ENCODE data around the gene SOX21.

Gene SOX21

DNA sequence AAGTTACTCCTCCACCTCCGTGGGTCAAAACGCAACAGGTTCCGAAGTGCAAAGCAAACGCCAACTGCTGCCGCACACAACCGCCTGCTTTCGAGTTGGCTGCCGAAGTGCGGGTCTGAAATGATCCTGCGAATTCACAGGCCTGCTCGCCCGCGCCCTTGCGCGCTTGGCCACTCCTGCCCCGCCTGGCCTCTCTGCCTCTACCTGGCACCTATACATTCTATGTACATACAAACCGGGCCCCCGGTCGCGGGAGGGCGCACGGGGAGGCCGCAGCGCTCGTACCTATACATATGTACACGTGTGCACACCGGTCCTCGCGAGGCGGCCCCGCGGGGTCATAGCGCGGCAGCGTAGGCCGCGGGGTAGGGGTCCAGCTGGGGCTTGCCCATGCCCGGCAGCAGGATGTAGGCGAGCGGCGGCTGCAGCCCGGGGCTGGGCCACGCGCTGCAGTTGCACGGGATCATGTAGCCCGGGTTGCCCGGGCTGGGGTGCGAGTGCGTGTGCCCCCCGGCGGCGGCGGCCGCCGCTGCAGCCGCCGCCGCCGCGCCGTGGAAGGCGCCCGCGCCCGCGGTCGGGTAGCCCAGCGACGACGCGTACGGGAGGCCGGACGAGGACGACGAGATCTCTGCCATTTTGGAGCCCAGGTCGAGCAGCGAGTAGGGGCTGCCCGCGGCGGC, 1.3 kb downstream of the SOX21 start:
- Histone ChIP-seq H3K9ac (ENCODE audit: insufficient read length) (no peak overlapping the region), H3K4me3 (peak overlapping the region; percentile 84), H3K9me3 (ENCODE audit: low read depth, low read length) (no peaks in the 10 kb centered on the region), H3K36me3 (ENCODE audit: insufficient read depth, low read length) (no peaks in the 10 kb centered on the region), H3K27ac (no peak overlapping the region)
- TF ChIP-seq EZH2 (IDR thresholded peaks at IDR 0.05) (no peak), FOXP2 (optimal IDR thresholded peaks at IDR 0.05; ENCODE audit: control extremely low read depth, extremely low read length, insufficient read depth) (no peak), POLR2AphosphoS5 (IDR thresholded peaks at IDR 0.05; ENCODE audit: borderline replicate concordance, low read depth, low read length) (no peak)
- no peak for DNase-seq (ENCODE audit: low read depth, low spot score)

DNA sequence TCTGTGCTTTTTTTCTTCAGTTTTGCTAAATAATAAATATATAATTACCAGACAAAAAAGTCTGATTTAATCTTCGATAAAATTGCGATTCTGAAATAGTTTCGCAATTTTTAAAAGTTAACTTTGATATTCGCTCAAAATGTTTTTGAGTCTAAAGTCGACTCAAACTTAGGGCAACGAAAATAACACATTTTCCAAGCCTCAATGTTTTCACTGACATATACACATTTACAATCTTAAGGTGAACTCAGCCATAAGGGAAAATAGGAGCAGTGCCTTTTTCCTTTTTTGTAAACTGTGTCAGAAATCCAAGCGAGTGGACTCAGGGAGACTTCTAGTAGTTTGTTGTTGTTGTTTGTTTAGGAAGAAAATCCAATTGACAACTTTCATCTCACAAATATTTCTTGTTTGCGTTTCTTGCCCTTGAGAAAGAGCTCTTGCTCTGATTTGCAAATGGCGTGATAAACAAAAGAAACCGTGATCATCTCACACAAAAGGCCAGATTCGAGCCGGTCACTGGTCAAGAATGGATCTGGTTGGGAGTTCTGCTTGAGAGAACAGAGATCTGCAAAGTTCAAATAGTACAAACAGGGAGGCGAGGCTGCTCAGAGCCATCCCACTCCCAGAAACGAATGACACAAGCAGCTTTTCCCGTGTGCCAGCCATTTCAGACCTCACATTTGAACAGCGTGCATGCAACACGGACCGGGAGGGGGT, 2.1 kb downstream of the SOX21 start:
- no peak for DNase-seq (ENCODE audit: low read depth, low spot score)
- Histone ChIP-seq H3K9ac (ENCODE audit: insufficient read length) (no peak overlapping the region), H3K4me3 (peak overlapping the region; percentile 84), H3K36me3 (ENCODE audit: insufficient read depth, low read length) (no peaks in the 10 kb centered on the region), H3K27ac (no peak overlapping the region), H3K9me3 (ENCODE audit: low read depth, low read length) (no peaks in the 10 kb centered on the region)
- TF ChIP-seq POLR2AphosphoS5 (IDR thresholded peaks at IDR 0.05; ENCODE audit: borderline replicate concordance, low read depth, low read length), result no peak
- peak; percentile 25 for TF ChIP-seq EZH2 (IDR thresholded peaks at IDR 0.05)

DNA sequence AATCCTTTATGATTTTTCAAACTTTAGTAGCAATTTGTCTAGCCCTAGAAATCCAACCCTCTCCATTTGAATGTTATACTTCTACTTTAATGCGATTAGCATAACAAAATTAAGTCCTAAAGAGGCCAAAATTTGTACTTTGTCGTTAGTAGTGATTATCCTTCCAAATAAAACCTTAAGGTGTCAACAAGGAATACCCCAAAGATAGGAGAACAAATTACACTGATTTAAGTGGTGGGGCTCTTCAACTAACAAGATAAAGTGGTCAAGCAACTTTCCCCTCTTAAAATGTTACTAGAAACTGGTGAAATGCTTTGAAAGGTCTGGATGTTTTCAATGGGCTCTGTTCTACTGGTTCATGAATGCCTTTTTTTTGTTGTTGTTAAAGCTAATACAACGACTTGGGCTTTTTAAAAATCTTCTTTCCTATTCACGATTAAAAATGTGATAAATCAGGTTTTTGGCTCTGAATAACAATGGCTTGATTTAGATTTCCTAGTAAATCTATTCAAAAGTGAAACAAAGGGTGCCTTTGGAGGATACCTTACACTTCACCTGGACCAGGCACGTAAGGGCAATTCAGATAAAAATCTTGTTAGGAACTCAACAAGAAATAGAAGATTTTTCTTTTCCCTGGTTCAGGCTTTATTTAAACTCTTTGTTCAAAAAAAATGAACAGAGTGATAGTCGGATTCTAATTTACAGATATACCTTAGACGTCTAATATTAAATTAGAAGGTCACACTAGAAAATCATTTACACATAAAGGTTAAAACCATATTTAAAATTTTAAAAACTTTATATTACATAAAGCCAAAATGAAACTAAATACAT, 3.1 kb downstream of the SOX21 start:
- H3K9me3 ChIP-seq (ENCODE audit: low read depth, low read length), result no peaks in the 10 kb centered on the region
- no peak overlapping the region for H3K27ac ChIP-seq
- no peak overlapping the region for H3K9ac ChIP-seq (ENCODE audit: insufficient read length)
- TF ChIP-seq FOXP2 (optimal IDR thresholded peaks at IDR 0.05; ENCODE audit: control extremely low read depth, extremely low read length, insufficient read depth), result no peak
- TF ChIP-seq POLR2AphosphoS5 (IDR thresholded peaks at IDR 0.05; ENCODE audit: borderline replicate concordance, low read depth, low read length), result no peak
- TF ChIP-seq EZH2 (IDR thresholded peaks at IDR 0.05), result no peak
- no peak overlapping the region for H3K4me3 ChIP-seq
- no peaks in the 10 kb centered on the region for H3K36me3 ChIP-seq (ENCODE audit: insufficient read depth, low read length)
- DNase-seq (ENCODE audit: low read depth, low spot score), result no peak

DNA sequence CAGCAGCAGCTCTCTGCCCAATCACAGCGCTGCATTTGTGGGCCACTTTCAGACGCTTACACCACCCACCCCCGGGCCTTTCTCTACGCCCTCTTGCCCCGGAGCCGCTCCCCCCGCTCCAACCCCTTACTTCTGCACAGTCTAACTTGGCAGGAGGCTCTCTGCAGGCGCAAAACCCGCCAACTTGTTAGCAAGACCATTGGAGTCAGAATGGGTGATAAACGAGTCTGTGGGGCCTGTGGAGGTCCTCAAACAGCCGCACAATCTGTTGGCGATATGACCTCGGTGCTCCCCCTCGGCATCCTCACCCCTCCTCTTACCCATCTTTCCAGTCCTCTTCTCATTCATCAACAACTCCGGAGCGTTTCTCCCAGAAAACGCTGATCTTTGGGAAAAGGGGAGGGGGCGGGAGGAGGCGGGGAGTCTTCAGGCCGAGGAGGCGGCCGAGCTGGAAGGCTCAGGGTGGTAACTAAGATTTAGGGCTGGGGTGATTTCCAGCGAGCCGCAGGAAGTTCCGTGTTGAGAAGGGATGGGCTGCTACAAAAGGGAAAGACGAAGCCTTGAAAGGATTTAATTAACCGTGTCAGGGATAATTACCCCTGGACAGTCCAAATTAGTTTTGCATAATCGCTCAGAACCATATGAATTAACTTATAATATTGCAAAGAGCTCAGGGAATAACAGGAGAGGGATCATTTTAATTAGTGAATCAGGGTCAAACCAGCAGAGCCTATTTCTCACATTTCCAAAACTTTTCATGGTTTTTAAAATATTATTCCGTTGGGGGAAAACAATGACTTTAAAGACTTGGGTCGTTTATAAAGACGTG, 4.1 kb downstream of the SOX21 start:
- no peak for TF ChIP-seq FOXP2 (optimal IDR thresholded peaks at IDR 0.05; ENCODE audit: control extremely low read depth, extremely low read length, insufficient read depth)
- no peak for TF ChIP-seq EZH2 (IDR thresholded peaks at IDR 0.05)
- TF ChIP-seq POLR2AphosphoS5 (IDR thresholded peaks at IDR 0.05; ENCODE audit: borderline replicate concordance, low read depth, low read length), result no peak
- Histone ChIP-seq H3K9me3 (ENCODE audit: low read depth, low read length) (no peaks in the 10 kb centered on the region), H3K9ac (ENCODE audit: insufficient read length) (no peak overlapping the region), H3K4me3 (peak overlapping the region; percentile 47), H3K36me3 (ENCODE audit: insufficient read depth, low read length) (no peaks in the 10 kb centered on the region), H3K27ac (no peak overlapping the region)
- DNase-seq (ENCODE audit: low read depth, low spot score), result no peak

DNA sequence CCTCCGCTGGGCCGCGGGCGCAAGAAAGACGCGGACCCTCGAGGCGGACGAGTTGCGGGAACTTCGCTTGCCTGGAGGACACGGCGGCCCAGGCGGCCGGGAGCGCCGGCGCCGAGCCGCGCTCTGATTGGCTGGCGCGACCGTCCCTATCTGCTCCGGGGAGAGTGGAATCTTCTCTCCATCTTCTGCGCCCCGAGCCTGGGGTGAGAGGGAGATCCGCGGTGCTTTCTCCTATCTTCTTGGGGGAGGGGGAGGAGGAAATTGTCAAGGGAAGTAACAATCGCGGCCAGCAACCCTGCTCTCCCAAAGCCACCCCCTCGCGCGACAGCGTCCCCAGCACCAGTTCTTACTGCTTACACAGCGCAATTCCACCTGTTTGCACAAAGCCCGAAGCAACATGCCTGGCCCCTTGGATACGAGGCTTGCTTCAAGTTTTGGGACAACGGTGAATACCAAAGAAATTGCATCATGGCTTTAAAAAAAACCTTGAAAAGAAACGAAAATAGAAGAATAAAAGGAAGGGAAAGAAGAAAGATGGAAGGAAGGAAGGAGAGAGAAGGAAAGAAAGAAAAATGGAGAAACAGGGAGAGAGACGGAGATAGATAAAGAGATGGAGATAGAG, 4.8 kb downstream of the SOX21 start:
- DNase-seq (ENCODE audit: low read depth, low spot score), result no peak
- no peak overlapping the region for H3K27ac ChIP-seq
- peak overlapping the region; percentile 47 for H3K4me3 ChIP-seq
- no peak for TF ChIP-seq POLR2AphosphoS5 (IDR thresholded peaks at IDR 0.05; ENCODE audit: borderline replicate concordance, low read depth, low read length)
- no peak for TF ChIP-seq EZH2 (IDR thresholded peaks at IDR 0.05)
- no peak for TF ChIP-seq FOXP2 (optimal IDR thresholded peaks at IDR 0.05; ENCODE audit: control extremely low read depth, extremely low read length, insufficient read depth)
- H3K36me3 ChIP-seq (ENCODE audit: insufficient read depth, low read length), result no peaks in the 10 kb centered on the region
- H3K9me3 ChIP-seq (ENCODE audit: low read depth, low read length), result no peaks in the 10 kb centered on the region
- H3K9ac ChIP-seq (ENCODE audit: insufficient read length), result no peak overlapping the region

DNA sequence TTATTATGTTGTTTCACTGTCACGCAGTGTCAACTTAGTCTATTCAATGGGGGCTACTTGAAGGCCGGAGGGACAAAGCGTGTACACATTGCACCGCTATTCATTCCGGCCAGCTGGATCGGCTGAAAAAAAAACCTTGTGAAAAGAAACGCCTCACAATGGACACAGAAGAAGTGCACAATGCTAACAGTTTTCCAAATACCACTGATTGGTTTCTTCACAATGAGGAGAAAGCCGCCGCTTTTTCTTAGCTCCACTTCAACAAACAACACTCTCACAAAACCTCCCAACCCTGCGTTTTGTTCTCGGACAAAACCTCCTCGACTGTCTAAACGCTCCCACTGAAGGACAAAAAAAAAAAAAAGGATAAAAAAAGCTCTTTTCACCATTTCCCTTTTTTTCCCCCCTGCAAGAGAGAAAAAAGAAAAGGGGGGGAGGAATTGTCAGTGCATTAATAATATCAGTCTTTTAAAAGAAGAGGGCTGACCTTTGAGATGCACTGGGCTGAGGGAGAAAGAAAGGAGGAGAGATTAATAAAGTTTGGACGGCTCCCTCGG, 5.4 kb downstream of the SOX21 start:
- DNase-seq (ENCODE audit: low read depth, low spot score), result no peak
- Histone ChIP-seq H3K9ac (ENCODE audit: insufficient read length) (no peak overlapping the region), H3K27ac (no peak overlapping the region)

DNA sequence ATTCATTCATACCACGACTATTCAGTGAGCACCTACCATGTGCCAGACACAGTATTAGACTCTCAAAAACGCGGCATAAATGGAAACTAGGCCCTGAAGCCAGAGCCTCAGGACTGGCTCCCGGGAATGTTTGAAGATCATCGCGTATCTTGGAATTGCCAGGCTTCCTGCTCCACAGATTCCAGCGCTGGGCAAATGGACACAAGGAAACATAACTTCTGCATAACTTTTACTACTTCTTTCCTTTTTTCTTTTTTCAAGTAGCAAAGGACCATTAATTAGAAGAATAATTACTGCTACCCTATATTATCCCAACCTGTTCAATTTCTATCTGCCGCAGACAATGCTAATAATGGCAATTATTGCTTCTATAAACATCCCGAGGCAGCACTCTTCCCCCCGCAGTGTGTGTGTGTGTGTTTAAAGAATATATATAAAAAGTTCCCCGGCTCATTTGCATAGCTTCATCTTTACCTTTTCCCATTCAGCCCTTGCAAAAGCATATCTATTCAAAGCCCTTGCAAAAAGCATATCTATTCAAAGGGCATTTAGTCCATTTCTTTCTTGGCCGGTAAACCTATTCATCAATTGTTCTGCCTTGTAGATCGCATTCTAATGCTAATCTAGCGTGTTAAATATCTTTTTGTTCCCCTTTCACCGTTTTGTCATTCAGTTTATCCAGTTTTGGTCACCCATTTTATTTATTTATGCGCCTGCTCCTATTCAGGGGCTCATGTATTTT, 6.1 kb downstream of the SOX21 start:
- no peaks in the 10 kb centered on the region for H3K9me3 ChIP-seq (ENCODE audit: low read depth, low read length)

More for the DNA sequence above, 5.4 kb downstream of the SOX21 start:
- TF ChIP-seq POLR2AphosphoS5 (IDR thresholded peaks at IDR 0.05; ENCODE audit: borderline replicate concordance, low read depth, low read length), result no peak
- no peak for TF ChIP-seq FOXP2 (optimal IDR thresholded peaks at IDR 0.05; ENCODE audit: control extremely low read depth, extremely low read length, insufficient read depth)
- no peak for TF ChIP-seq EZH2 (IDR thresholded peaks at IDR 0.05)
- peak overlapping the region; percentile 47 for H3K4me3 ChIP-seq
- H3K9me3 ChIP-seq (ENCODE audit: low read depth, low read length), result no peaks in the 10 kb centered on the region
- no peaks in the 10 kb centered on the region for H3K36me3 ChIP-seq (ENCODE audit: insufficient read depth, low read length)

More for the DNA sequence above, 6.1 kb downstream of the SOX21 start:
- DNase-seq (ENCODE audit: low read depth, low spot score), result no peak
- TF ChIP-seq FOXP2 (optimal IDR thresholded peaks at IDR 0.05; ENCODE audit: control extremely low read depth, extremely low read length, insufficient read depth) (no peak), POLR2AphosphoS5 (IDR thresholded peaks at IDR 0.05; ENCODE audit: borderline replicate concordance, low read depth, low read length) (no peak), EZH2 (IDR thresholded peaks at IDR 0.05) (peak; percentile 20)
- Histone ChIP-seq H3K27ac (no peak overlapping the region), H3K9ac (ENCODE audit: insufficient read length) (no peak overlapping the region), H3K36me3 (ENCODE audit: insufficient read depth, low read length) (no peaks in the 10 kb centered on the region), H3K4me3 (no peak overlapping the region)
